ENCODE data around the gene FITM1.
"Not testable (repeated sequence)": the region's sequence is repeated elsewhere in the genome, so short reads cannot be mapped to it uniquely, and the experiment has no call there.

FITM1 gene

DNA sequence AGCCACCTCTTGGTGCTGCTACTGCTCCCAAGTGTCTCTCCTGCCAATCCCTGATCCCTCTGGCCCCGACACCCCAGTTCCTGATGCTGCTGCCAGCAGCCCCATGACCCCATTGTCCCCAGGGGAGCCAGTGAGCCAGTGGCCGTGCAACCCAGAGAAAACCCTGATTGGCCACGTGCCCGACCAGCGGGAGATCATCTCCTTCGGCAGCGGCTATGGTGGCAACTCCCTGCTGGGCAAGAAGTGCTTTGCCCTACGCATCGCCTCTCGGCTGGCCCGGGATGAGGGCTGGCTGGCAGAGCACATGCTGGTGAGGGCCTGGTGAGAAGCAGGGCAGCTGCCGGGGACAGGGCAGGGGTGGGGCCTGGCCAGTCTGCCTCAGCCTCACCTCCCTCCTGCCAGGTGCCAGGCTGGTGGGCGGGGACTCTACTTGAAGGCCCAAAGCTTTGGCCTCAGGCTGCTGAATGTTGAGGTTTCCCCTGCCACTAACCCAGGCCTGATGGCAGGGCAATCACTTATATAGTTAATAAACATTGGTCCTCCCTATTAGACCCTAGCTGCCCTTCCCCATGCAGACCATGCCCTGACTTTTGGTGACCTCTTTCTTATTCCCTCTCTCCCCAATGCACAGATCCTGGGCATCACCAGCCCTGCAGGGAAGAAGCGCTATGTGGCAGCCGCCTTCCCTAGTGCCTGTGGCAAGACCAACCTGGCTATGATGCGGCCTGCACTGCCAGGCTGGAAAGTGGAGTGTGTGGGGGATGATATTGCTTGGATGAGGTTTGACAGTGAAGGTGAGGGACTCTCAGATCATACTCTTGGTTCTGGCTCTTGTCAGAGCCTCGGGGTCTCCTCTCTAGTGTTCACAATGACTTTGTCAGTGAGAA is 31.3 kb upstream of the FITM1 start:
- no peak for DNase-seq

- no peak for DNase-seq
Observed at GRCh38 chr14:24100197-24100981, 30.1 kb upstream of the FITM1 start.

GRCh38 chr14:24100982-24101494 is 29.4 kb upstream of the FITM1 start:
- no peak for DNase-seq

DNA sequence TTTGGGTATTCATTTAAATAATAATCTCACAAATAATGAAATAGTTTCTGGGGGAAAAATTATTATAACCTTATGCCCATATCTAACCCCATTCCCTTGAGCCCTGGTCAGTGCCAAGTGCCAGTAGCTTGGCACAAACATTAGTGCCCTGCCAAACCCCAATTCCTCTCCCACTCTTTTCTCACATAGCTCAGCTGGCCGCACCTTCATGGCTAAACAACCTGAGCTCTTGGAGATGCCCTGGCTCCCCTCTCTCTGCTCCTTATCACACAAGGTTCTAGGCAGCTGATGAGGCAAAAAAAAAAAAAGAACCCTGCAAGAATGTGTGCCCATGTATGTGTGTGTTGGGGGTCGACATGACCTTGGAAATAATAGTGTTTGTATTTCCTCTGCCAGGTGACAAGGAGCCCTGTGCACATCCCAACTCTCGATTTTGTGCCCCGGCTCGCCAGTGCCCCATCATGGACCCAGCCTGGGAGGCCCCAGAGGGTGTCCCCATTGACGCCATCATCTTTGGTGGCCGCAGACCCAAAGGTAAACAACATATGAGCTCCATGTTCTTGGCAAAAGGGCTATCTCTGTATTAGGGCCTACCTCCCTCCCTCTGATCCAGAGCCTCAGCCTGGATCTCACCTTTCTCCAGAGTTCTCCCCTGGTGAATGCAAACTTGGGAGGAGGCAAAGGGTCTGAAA is 28.0 kb upstream of the FITM1 start:
- DNase-seq, result no peak

GRCh38 chr14:24103451-24103850 is 27.0 kb upstream of the FITM1 start:
- no peak for DNase-seq

DNA sequence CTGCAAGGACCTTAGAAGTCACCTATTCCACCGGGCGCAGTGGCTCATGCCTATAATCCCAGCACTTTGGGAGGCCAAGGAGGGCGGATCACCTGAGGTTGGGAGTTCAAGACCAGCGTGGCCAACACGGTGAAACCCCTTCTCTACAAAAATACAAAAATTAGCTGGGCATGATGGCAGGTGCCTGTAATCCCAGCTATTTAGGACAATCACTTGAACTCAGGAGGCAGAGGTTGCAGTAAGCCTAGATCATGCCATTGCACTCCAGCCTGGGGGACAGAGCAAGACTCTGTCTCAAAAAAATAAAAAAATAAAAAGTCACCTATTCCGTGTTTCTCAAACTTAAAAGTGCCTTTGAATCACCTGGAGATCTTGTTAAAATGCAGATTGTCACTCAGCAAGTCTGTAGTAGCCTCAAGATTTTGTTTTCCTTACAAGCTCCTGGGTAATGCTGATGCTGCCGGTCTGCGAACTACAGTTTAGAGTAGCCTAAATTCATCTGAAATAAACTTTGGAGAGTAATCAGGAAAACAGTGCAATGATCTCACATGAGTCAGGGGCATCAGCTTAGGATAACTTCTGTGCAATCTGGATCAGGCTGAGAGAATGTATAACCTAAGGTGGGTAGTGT is 24.7 kb upstream of the FITM1 start:
- DNase-seq, result not testable (repeated sequence)

- no peak for DNase-seq
Observed at GRCh38 chr14:24106672-24107271, 23.7 kb upstream of the FITM1 start.

DNA sequence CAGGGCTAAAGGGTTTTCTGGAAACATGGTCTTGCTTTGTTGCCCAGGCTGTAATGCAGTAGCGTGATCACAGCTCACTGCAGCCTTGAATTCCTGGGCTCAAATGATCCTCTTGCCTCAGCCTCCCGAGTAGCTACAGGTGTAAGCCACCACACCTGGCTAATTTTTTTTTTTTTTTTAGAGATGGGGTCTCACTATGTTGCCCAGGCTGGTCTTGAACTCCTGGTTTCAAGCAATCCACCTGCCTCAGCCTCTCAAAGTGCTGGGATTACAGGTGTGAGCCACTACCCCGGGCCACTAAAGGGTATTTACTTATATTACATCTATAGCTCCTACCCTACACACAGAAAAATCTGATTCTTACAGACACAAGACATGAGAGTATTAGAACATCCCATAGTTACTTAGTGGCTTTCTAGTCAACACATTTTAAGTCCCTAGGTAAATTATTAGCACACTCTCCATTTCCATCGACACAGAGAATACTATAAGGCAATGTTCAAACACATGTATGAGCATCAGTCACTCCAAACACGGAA is 22.1 kb upstream of the FITM1 start:
- no peak for DNase-seq

GRCh38 chr14:24110060-24110459 is 20.4 kb upstream of the FITM1 start:
- no peak for DNase-seq

DNA sequence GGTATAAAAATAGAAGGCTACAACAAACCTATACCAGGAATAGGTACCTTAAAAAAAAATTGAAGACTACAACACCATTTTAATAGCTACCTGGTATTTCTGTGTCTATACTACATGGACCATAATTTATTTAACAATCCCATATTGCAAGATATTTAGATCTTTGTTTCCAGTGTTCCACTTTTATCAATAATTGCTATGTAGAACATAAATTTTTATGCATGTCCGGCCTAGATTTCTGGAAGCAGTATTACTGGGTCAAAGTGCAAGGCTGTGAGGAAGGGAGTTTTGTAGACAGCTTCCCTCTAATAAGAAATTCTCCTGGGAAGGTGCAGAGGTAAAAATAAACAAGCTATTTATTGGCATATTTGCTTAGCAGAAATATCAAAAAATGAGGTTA is 19.9 kb upstream of the FITM1 start:
- no peak for DNase-seq

DNA sequence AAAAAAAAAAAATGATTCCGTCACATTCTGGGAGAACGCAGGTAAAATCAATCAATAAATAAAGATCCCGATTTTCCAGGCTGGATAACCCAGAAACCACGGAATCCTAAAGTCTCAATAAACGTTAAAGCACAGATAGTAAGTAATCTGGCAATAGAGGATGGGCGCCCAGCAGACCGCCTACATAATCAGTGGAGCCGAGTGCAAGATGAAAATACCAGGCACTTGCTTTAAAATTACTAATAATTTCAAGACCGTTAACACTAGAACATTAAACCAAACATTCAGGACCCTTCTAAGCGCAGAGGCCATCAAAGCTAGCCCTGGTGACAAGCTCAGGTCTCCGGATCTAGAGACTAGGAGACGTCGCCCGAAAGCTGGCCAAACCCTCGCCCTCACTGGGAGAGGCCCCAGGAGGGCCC is 17.1 kb upstream of the FITM1 start:
- no peak for DNase-seq

DNA sequence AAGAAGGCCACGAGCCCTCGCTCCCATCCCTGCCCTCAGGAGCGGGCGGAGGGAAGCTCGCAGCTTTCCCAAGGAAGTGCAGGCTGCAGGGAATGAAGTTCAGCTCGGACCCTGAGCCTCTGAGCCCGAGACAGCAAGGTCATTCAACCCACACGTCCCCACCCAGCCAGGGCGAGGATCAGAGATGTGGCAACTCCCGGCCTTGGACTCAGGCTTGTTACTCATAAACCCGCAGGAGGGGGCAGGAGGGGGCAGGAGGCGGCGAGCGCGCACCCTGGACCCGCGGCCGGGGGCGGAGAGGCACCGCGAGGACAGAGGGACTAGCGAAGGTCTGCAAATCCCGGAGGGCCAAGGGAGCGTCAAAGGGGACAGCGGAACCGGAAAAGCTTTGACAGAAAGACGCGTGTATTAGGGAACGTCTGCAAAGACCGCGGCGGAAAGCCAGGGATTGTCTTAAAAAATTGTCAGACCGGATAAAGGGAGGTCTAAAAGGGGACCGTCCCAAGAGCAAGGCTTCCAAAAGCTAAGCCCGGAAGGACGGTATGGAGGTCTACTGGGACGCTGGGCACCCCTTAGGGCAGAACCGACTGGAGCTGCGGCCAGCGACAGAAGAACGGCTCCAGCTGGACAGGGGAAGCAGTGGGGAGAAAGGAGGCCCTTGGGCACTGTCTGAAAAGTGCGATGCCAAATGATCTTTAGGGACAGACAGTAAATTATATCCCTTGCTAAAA is 16.5 kb upstream of the FITM1 start:
- peak; percentile 92 for DNase-seq

GRCh38 chr14:24114532-24115421 is 15.7 kb upstream of the FITM1 start, which contains the start of the genes DCAF11 and NRL:
Gene DCAF11, plus strand, starts transcription at chr14:24114777. Its CDS starts 818 bp downstream, at chr14:24115595.
Gene NRL, minus strand, starts transcription at chr14:24114949. Its CDS starts 32,101 bp downstream, at chr14:24082848.
- peak; percentile 99 for DNase-seq

- no peak for DNase-seq
Observed at GRCh38 chr14:24115422-24116127, 14.9 kb upstream of the FITM1 start.

DNA sequence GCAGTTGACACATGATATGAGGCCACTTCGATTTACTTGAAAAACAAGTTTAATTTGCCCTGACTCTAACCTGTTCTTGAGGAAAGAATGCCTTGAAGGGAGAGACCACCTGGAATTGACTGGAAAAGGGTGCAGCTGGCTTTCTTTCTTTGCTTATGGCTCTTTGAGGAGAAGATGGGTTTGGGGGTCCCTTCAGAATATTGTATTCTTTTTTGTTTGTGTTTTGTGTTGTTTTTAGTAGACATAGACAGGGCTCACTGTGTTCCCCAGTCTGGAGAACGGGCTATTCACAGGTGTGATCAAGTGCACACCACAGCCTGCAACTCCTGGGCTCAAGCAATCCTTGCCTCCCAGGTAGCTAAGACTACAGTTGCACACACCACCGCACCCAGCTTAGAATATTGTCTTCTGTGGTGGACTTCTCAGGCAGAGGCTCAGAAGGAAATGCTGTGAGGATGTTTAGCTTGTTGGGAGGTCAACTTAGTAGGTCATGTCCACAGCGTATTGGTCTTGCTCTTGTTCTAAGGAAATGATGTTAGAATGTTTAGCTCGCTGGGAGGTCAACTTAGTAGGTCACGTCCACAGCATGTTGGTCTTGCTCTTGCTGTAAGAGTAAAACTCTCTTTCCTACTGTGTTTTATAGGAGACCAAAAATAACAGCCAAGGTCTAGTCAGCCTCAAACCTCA is 14.2 kb upstream of the FITM1 start:
- no peak for DNase-seq

GRCh38 chr14:24117179-24117578 is 13.3 kb upstream of the FITM1 start:
- no peak for DNase-seq

- no peak for DNase-seq
Observed at GRCh38 chr14:24119691-24120090, 10.8 kb upstream of the FITM1 start.

- no peak for DNase-seq
Observed at GRCh38 chr14:24121210-24121609, 9.2 kb upstream of the FITM1 start.

- no peak for DNase-seq
Observed at GRCh38 chr14:24122416-24122815, 8.0 kb upstream of the FITM1 start.

Data from NCI-H526 treated with DMSO at 0.1 percent for 48 hours (cell line).